Astrocyte (in vitro differentiated cells and primary cell): ENCODE data around the gene MT1M. TPM values are rescaled to one million over a fixed set of nuclear protein-coding genes. Genes with fewer than 3 reads are reported as not detected.

Source experiments
- DNase-seq: peaks from one replicate; pipeline ENCODE4 v3.0.0-alpha.2; 2010; ENCODE audit warnings: low read depth
- FAIRE-seq: peaks from 2 replicates; lab custom pipeline; 2011; peaks lifted over from hg19 to GRCh38; lab: Jason Lieb, UNC
- H2AFZ ChIP-seq: 2 replicates; pipeline ENCODE4 v1.6.0; 2012; ENCODE audit warnings: low read depth, low read length, inconsistent platforms
- H3K27ac ChIP-seq: 2 replicates; pipeline ENCODE4 v1.5.1; 2011; ENCODE audit warnings: low read depth, low read length, inconsistent platforms
- H3K27me3 ChIP-seq: 2 replicates; pipeline ENCODE4 v1.6.0; 2011; ENCODE audit warnings: low read length, inconsistent platforms; ENCODE audit not compliant: insufficient read depth
- H3K36me3 ChIP-seq: 2 replicates; pipeline ENCODE4 v1.5.1; 2011; ENCODE audit warnings: low read length, inconsistent platforms; ENCODE audit not compliant: insufficient read depth
- H3K4me1 ChIP-seq: 2 replicates; pipeline ENCODE4 v1.5.1; 2011; ENCODE audit warnings: low read length, inconsistent platforms; ENCODE audit not compliant: insufficient read depth
- H3K4me2 ChIP-seq: 2 replicates; pipeline ENCODE4 v1.6.0; 2012; ENCODE audit warnings: low read length, inconsistent platforms
- H3K4me3 ChIP-seq: 2 replicates; pipeline ENCODE4 v1.5.1; 2011; ENCODE audit warnings: low read depth, mild to moderate bottlenecking, low read length, inconsistent platforms; ENCODE audit not compliant: insufficient read depth
- H3K79me2 ChIP-seq: 2 replicates; pipeline ENCODE4 v1.6.0; 2012; ENCODE audit warnings: mild to moderate bottlenecking, low read length, inconsistent platforms; ENCODE audit not compliant: insufficient read depth
- H3K9ac ChIP-seq: 2 replicates; pipeline ENCODE4 v1.6.0; 2012; ENCODE audit warnings: mild to moderate bottlenecking, low read length, inconsistent platforms
- H3K9me3 ChIP-seq: 2 replicates; pipeline ENCODE4 v1.5.1; 2012; ENCODE audit warnings: low read depth, mild to moderate bottlenecking, low read length, inconsistent platforms; ENCODE audit not compliant: insufficient read depth
- H4K20me1 ChIP-seq: 2 replicates; pipeline ENCODE4 v1.6.0; 2012; ENCODE audit warnings: low read length, inconsistent platforms; ENCODE audit not compliant: insufficient read depth
- H3K27ac Mint-ChIP-seq: one replicate; pipeline ENCODE4 v1.8.0; 2021; ENCODE audit warnings: mild to moderate bottlenecking, mixed read lengths; ENCODE audit not compliant: unreplicated experiment
- H3K27me3 Mint-ChIP-seq: one replicate; pipeline ENCODE4 v1.8.0; 2021; ENCODE audit warnings: low read depth, mixed read lengths; ENCODE audit not compliant: unreplicated experiment
- H3K36me3 Mint-ChIP-seq: one replicate; pipeline ENCODE4 v1.8.0; 2021; ENCODE audit warnings: low read depth, mixed read lengths; ENCODE audit not compliant: unreplicated experiment
- H3K4me1 Mint-ChIP-seq: one replicate; pipeline ENCODE4 v1.8.0; 2021; ENCODE audit warnings: low read depth, mixed read lengths; ENCODE audit not compliant: unreplicated experiment
- H3K4me3 Mint-ChIP-seq: one replicate; pipeline ENCODE4 v1.8.0; 2021; ENCODE audit warnings: mild to moderate bottlenecking, moderate library complexity, mixed read lengths; ENCODE audit not compliant: unreplicated experiment
- H3K9me3 Mint-ChIP-seq: one replicate; pipeline ENCODE4 v1.8.0; 2021; ENCODE audit warnings: mild to moderate bottlenecking, mixed read lengths; ENCODE audit not compliant: unreplicated experiment
- EZH2 ChIP-seq: IDR thresholded peaks from 2 replicates; pipeline ENCODE4 v1.6.1; 2012; ENCODE audit warnings: mild to moderate bottlenecking, low read length, inconsistent platforms; ENCODE audit not compliant: insufficient read depth
- total RNA-seq: library from RNA; stranded (reverse); gene quantifications from 2 replicates; pipeline ENCODE4 v1.2.1, GENCODE V29; 2021
- TF ChIP-seq, protein P1 (sequence below): IDR thresholded peaks from 2 replicates; pipeline ENCODE4 v1.5.1; 2011; ENCODE audit warnings: low read depth, mild to moderate bottlenecking, inconsistent platforms, low read length, moderate library complexity; ENCODE audit not compliant: insufficient read depth

Gene MT1M
- total RNA-seq, 1 donor from 2014 or later: not detected

DNA sequence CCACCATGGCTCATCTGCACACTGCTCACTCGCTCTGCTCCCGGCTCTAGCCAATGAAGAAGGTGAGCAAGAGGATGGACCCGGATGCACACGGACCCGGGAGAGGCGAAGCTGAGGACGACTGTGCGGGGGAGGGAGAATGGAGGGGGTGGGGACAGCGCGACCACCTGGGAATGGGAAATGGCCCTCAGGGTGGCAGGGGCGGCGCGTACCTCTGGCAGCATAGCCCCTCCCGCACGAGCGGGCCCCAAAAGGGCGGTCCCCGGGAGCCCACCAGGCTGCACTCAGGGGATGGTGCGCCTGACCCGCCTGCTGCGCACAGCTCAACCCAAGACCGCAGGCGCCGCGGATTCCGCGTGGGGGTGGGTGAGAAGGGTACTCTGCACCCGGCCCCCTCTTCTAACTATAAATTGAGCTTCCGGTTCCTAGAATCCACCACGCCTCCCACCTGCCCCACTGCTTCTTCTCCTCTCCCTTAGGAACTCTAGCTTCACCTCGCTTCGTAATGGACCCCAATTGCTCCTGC, 43.3 kb downstream of the MT1M start:
- peaks cover 6% of the 10 kb centered on the region for H3K4me1 ChIP-seq
- DNase-seq (no peak), FAIRE-seq (no peak)
- TF ChIP-seq EZH2: no peak
- TF ChIP-seq, protein P1, sequence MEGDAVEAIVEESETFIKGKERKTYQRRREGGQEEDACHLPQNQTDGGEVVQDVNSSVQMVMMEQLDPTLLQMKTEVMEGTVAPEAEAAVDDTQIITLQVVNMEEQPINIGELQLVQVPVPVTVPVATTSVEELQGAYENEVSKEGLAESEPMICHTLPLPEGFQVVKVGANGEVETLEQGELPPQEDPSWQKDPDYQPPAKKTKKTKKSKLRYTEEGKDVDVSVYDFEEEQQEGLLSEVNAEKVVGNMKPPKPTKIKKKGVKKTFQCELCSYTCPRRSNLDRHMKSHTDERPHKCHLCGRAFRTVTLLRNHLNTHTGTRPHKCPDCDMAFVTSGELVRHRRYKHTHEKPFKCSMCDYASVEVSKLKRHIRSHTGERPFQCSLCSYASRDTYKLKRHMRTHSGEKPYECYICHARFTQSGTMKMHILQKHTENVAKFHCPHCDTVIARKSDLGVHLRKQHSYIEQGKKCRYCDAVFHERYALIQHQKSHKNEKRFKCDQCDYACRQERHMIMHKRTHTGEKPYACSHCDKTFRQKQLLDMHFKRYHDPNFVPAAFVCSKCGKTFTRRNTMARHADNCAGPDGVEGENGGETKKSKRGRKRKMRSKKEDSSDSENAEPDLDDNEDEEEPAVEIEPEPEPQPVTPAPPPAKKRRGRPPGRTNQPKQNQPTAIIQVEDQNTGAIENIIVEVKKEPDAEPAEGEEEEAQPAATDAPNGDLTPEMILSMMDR: no peak
- no peaks in the 10 kb centered on the region for H3K9me3 ChIP-seq
- no peaks in the 10 kb centered on the region for H3K36me3 ChIP-seq
- no peaks in the 10 kb centered on the region for H4K20me1 ChIP-seq
- no peak overlapping the region for H2AFZ ChIP-seq
- Mint-ChIP-seq H3K9me3 (no peaks in the 10 kb centered on the region), H3K27ac (no peak overlapping the region), H3K36me3 (peaks cover 2% of the 10 kb centered on the region), H3K27me3 (peaks cover 86% of the 10 kb centered on the region), H3K4me3 (no peak overlapping the region), H3K4me1 (no peaks in the 10 kb centered on the region)
- H3K9ac ChIP-seq: no peak overlapping the region
- no peak overlapping the region for H3K27ac ChIP-seq
- peak overlapping the region; percentile 70 for H3K4me2 ChIP-seq
- no peak overlapping the region for H3K4me3 ChIP-seq
- peaks cover 53% of the 10 kb centered on the region for H3K27me3 ChIP-seq
- H3K79me2 ChIP-seq: no peaks in the 10 kb centered on the region

DNA sequence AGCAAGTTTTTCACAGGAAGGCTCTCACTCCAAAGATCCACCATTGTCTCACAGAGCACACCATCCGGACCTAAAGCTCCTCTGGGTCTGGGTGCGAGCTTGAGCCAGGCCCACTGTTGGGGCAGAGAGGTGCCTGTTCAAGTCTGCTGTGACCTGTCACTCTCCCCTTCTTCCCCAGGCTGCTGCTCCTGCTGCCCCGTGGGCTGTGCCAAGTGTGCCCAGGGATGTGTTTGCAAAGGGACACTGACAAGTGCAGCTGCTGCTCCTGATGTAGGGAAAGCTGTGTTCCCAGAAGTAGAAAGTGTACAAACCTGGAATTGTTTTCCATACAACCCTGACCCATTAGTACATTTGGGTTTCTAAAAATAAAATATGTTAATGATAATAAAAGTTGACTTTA, 45.0 kb downstream of the MT1M start:
- peaks cover 35% of the 10 kb centered on the region for H3K27me3 ChIP-seq
- H4K20me1 ChIP-seq: no peaks in the 10 kb centered on the region
- peaks cover 1% of the 10 kb centered on the region for H3K9me3 Mint-ChIP-seq
- no peak overlapping the region for H3K4me2 ChIP-seq
- DNase-seq (no peak), FAIRE-seq (no peak)
- H2AFZ ChIP-seq: no peak overlapping the region
- TF ChIP-seq, protein P1: no peak
- TF ChIP-seq EZH2: no peak
- no peaks in the 10 kb centered on the region for H3K9me3 ChIP-seq
- H3K27me3 Mint-ChIP-seq: peaks cover 74% of the 10 kb centered on the region
- H3K27ac Mint-ChIP-seq: no peak overlapping the region
- no peaks in the 10 kb centered on the region for H3K79me2 ChIP-seq
- peaks cover 13% of the 10 kb centered on the region for H3K4me1 ChIP-seq
- no peak overlapping the region for H3K4me3 Mint-ChIP-seq
- no peak overlapping the region for H3K9ac ChIP-seq
- H3K4me3 ChIP-seq: no peak overlapping the region
- no peaks in the 10 kb centered on the region for H3K36me3 Mint-ChIP-seq
- no peak overlapping the region for H3K27ac ChIP-seq
- H3K4me1 Mint-ChIP-seq: peaks cover 3% of the 10 kb centered on the region
- H3K36me3 ChIP-seq: no peaks in the 10 kb centered on the region

DNA sequence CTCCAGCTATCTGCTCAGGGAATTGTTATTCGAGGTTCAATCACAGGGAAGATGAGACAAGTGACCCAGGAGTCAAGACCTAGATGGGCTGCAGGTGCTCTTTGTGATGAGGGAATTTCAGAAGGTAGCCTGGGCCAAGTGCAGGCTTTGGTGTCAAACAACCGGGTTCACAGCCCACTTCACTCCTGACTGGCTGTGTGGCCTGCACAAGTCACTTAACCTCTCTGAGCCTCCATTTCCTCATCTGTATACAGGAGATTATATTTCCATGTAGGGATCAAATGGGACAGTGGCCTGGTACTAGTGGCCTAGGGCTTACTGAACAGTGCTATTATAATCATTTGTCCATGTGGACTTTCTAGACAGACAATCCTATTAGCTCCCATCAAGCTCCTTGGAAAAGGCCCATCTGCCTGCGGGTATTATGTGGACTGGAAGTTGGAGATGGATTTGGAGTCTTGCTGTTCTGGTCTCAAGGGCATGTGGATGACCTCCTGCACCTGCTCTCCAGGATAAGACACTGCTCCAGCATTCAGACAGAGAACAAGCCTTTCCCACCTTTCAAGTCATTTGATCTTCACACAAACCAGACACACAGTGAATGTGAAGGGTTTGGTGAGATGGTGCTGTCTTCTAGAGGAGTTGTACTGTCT, 46.7 kb downstream of the MT1M start:
- TF ChIP-seq EZH2: no peak
- TF ChIP-seq, protein P1: no peak
- H3K27ac Mint-ChIP-seq: no peak overlapping the region
- H3K4me2 ChIP-seq: no peak overlapping the region
- H3K4me3 ChIP-seq: no peak overlapping the region
- no peak for DNase-seq
- H3K4me1 Mint-ChIP-seq: peaks cover 3% of the 10 kb centered on the region
- no peaks in the 10 kb centered on the region for H3K9me3 ChIP-seq
- H4K20me1 ChIP-seq: no peaks in the 10 kb centered on the region
- no peaks in the 10 kb centered on the region for H3K79me2 ChIP-seq
- H3K27me3 ChIP-seq: peaks cover 22% of the 10 kb centered on the region
- peaks cover 1% of the 10 kb centered on the region for H3K9me3 Mint-ChIP-seq
- no peak overlapping the region for H2AFZ ChIP-seq
- H3K27me3 Mint-ChIP-seq: peaks cover 68% of the 10 kb centered on the region
- no peak overlapping the region for H3K4me3 Mint-ChIP-seq
- no peak overlapping the region for H3K27ac ChIP-seq
- H3K9ac ChIP-seq: no peak overlapping the region
- no peaks in the 10 kb centered on the region for H3K36me3 ChIP-seq
- FAIRE-seq: no peak
- H3K36me3 Mint-ChIP-seq: no peaks in the 10 kb centered on the region
- H3K4me1 ChIP-seq: peaks cover 20% of the 10 kb centered on the region
